Upper lobe of left lung (tissue), 4 donors: ENCODE results near the gene SPEF2.

Experiments
- EP300 ChIP-seq, 4 donors: sonication (generic); formaldehyde crosslinking; IDR thresholded peaks; one replicate each; pipeline ENCODE4 v1.5.1; 2017; ENCODE audit warnings: antibody characterized with exemption in 4 of 4, control low read depth in 2 of 4
- TF ChIP-seq, protein P1 (sequence below), 6 experiments: fragments of 450-650 bp in 4 of 6; fragments of 200-600 bp in 2 of 6; sonication (generic) in 2 of 6; IDR thresholded peaks; one replicate each; pipeline ENCODE4 v1.5.1; 2016 to 2019; ENCODE audit warnings: antibody characterized with exemption in 6 of 6

DNA sequence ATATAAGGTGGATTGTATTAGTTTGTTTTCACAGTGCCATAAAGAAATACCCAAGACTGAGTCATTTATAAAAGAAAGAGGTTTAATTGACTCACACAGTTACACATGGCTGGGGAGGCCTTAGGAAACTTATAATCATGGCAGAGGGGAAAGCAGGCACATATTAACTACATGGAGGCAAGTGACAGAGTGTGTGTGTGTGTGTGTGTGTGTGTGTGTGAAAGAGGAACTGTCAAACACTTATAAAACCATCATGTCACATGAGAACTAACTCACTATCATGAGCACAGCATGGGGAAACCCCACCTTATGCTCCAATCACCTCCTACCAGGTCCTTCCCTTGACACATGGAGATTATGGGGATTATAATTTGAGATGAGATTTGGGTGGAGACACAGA lies 118.6 kb downstream of the SPEF2 start:
- TF ChIP-seq, protein P1, sequence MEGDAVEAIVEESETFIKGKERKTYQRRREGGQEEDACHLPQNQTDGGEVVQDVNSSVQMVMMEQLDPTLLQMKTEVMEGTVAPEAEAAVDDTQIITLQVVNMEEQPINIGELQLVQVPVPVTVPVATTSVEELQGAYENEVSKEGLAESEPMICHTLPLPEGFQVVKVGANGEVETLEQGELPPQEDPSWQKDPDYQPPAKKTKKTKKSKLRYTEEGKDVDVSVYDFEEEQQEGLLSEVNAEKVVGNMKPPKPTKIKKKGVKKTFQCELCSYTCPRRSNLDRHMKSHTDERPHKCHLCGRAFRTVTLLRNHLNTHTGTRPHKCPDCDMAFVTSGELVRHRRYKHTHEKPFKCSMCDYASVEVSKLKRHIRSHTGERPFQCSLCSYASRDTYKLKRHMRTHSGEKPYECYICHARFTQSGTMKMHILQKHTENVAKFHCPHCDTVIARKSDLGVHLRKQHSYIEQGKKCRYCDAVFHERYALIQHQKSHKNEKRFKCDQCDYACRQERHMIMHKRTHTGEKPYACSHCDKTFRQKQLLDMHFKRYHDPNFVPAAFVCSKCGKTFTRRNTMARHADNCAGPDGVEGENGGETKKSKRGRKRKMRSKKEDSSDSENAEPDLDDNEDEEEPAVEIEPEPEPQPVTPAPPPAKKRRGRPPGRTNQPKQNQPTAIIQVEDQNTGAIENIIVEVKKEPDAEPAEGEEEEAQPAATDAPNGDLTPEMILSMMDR (IDR thresholded peaks at IDR 0.05), result no peak
- TF ChIP-seq EP300 (IDR thresholded peaks at IDR 0.05), result no peak
